Ishikawa (cell line): ENCODE results near the gene ARID4B.

Experiments used
- CEBPB ChIP-seq: IDR thresholded peaks from 2 replicates; pipeline ENCODE4 v1.6.1; 2012
- CREB1 ChIP-seq: IDR thresholded peaks from 2 replicates; pipeline ENCODE4 v1.6.1; 2012; ENCODE audit warnings: low read depth
- EGR1 ChIP-seq: IDR thresholded peaks from 2 replicates; pipeline ENCODE4 v1.6.1; 2012
- EP300 ChIP-seq: IDR thresholded peaks from 2 replicates; pipeline ENCODE4 v1.6.1; 2012; ENCODE audit warnings: borderline replicate concordance
- FOXM1 ChIP-seq: IDR thresholded peaks from 2 replicates; pipeline ENCODE4 v1.6.1; 2012; ENCODE audit warnings: low read depth, borderline replicate concordance
- NFIC ChIP-seq: IDR thresholded peaks from 2 replicates; pipeline ENCODE4 v1.6.1; 2012
- RAD21 ChIP-seq: IDR thresholded peaks from 2 replicates; pipeline ENCODE4 v1.6.1; 2012; ENCODE audit warnings: low read depth
- REST ChIP-seq: IDR thresholded peaks from 2 replicates; pipeline ENCODE4 v1.6.1; 2012; ENCODE audit warnings: low read depth, mild to moderate bottlenecking
- TAF1 ChIP-seq: IDR thresholded peaks from 2 replicates; pipeline ENCODE4 v1.6.1; 2012; ENCODE audit warnings: low read depth, mild to moderate bottlenecking
- TCF12 ChIP-seq: IDR thresholded peaks from 2 replicates; pipeline ENCODE4 v1.6.1; 2012; ENCODE audit warnings: low read depth
- TEAD4 ChIP-seq: IDR thresholded peaks from 2 replicates; pipeline ENCODE4 v1.6.1; 2012
- YY1 ChIP-seq: IDR thresholded peaks from 2 replicates; pipeline ENCODE4 v1.6.1; 2012; ENCODE audit warnings: low read depth
- ZBTB7A ChIP-seq: IDR thresholded peaks from 2 replicates; pipeline ENCODE4 v1.6.1; 2012; ENCODE audit warnings: low read depth
- TF ChIP-seq, protein P1 (sequence below): IDR thresholded peaks from 2 replicates; pipeline ENCODE4 v1.6.1; 2012
- TF ChIP-seq, protein P2 (sequence below): IDR thresholded peaks from 2 replicates; pipeline ENCODE4 v1.6.1; 2012

ARID4B gene

DNA sequence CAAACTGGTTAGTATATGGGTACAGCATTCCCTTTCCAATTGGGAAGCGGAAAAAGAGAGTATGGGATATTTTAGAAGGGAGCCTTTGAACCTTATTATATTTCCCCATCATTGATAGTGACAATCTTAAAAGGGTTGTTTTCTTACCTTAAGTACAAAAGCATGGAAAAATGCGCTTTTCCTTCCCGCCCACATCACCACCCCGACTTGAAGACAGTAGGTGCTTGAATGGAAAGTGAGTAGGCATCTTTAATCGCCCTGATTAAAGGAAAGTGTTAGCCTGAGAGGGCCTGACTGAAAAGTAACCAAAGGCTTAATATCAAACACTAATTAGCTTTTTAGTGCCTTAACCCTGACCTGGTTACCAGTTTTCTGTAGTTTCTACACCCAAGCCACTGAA is 15.7 kb upstream of the ARID4B start:
- TF ChIP-seq ZBTB7A (no peak), YY1 (no peak), FOXM1 (no peak), CEBPB (no peak), EGR1 (no peak)

- TF ChIP-seq CEBPB (no peak), CREB1 (no peak), RAD21 (no peak), REST (no peak), YY1 (no peak), EGR1 (no peak), TAF1 (no peak), FOXM1 (no peak), TEAD4 (no peak)
- TF ChIP-seq, protein P1, sequence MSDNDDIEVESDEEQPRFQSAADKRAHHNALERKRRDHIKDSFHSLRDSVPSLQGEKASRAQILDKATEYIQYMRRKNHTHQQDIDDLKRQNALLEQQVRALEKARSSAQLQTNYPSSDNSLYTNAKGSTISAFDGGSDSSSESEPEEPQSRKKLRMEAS: no peak
These were observed 14.5 kb upstream of the ARID4B start for GRCh38 chr1:235342471-235342870.

GRCh38 chr1:235342039-235342438 is 14.1 kb upstream of the ARID4B start:
- no peak for TF ChIP-seq TEAD4
- no peak for TF ChIP-seq CEBPB
- TF ChIP-seq, protein P1: no peak
- no peak for TF ChIP-seq REST
- no peak for TF ChIP-seq NFIC
- TF ChIP-seq ZBTB7A: no peak
- TF ChIP-seq TCF12: no peak
- no peak for TF ChIP-seq YY1
- TF ChIP-seq CREB1: no peak
- no peak for TF ChIP-seq EP300
- TF ChIP-seq FOXM1: no peak
- TF ChIP-seq, protein P2, sequence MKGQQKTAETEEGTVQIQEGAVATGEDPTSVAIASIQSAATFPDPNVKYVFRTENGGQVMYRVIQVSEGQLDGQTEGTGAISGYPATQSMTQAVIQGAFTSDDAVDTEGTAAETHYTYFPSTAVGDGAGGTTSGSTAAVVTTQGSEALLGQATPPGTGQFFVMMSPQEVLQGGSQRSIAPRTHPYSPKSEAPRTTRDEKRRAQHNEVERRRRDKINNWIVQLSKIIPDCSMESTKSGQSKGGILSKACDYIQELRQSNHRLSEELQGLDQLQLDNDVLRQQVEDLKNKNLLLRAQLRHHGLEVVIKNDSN: no peak
- no peak for TF ChIP-seq TAF1
- no peak for TF ChIP-seq EGR1
- TF ChIP-seq RAD21: no peak

DNA sequence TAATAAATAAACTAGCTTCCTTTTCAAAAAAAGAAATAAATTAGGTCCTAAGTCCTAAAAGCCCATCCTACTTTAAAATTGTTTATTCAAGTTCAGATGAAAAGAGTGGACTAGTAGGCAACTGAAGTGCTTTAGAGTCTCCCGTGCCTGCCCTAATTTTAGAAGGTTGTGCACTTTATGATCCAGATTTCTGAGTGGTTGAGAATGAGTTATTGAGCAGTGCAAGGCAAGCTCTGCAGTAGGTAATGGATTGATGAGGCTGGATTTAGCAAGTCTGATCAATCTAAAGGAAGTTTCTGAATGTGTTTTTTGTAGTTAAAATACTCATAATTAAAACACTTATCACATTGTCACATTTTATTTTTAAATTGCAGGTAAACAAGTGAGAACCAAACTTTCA is 13.4 kb upstream of the ARID4B start:
- no peak for TF ChIP-seq YY1
- no peak for TF ChIP-seq RAD21
- TF ChIP-seq, protein P1: no peak
- TF ChIP-seq EGR1: no peak
- TF ChIP-seq NFIC: no peak
- TF ChIP-seq REST: no peak
- no peak for TF ChIP-seq TCF12
- TF ChIP-seq ZBTB7A: no peak
- TF ChIP-seq, protein P2: no peak

DNA sequence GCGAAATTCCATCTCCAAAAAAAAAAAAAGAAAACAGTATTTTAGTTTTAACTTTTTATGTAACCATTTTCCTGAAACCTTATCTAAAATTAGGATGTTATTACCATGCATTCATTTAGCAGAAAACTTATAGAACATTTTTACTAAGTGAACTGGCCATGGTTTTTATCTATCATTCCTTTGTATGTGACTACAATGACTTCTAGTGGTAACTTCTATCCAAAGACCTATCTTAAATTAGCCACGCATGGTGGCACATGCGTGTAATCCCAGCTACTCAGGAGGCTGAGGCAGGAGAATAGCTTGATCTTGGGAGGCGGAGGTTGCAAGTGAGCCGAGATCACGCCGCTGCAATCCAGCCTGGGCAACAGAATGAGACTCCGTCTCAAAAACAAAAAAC is 11.8 kb upstream of the ARID4B start:
- TF ChIP-seq EGR1 (no peak), EP300 (no peak), NFIC (no peak), ZBTB7A (no peak), FOXM1 (no peak), TAF1 (no peak), TEAD4 (no peak), TCF12 (no peak), CREB1 (no peak), REST (no peak), YY1 (no peak), CEBPB (no peak), RAD21 (no peak)
- TF ChIP-seq, protein P1: no peak
- TF ChIP-seq, protein P2: no peak
